ENCODE measurements around the gene ZNF418.
A peak's percentile ranks its signal among the peaks of the same experiment; 100 is the strongest.
"Not testable (repeated sequence)": the region's sequence is repeated elsewhere in the genome, so short reads cannot be mapped to it uniquely, and the experiment has no call there.

ZNF418 gene

DNA sequence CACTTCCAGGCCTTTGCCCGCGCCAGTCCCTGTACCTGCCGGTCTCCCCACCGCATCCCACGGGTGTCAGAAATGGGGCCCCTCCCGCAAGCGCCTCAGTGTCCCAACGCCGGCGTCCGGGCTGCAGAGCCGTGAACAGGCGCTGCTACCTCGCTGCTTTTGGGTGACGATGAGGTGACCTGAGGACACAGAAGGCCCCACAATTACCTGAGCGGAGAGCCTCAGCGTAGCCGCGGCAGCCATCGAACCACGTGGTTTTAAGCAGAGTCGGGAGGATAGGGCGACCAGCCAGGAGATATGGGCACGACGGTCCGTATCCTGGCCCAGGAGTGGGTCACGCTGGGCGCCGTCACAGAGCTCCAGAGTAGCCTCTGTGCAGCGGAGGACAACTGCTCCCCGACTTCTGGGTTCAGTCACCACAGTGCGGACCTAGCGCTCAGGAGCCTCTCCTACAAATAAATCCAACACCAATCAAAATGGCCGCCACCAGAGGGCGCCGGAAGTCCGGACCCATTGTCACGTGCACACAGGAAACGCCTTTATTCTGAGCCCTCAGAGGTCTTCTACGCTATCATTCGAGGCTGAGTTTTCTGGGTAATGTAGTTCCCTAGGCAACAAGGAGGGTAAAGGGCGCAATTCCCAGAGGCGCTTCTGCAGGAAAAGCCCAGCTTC is 46.5 kb downstream of the ZNF418 start, which contains the start of gene ZNF814:
Gene ZNF814 (minus strand): TSS at position 478 of the 672 bp plus-strand sequence. CDS start 235 bp downstream, at position 243.
- peak; percentile 91 for DNase-seq

DNA sequence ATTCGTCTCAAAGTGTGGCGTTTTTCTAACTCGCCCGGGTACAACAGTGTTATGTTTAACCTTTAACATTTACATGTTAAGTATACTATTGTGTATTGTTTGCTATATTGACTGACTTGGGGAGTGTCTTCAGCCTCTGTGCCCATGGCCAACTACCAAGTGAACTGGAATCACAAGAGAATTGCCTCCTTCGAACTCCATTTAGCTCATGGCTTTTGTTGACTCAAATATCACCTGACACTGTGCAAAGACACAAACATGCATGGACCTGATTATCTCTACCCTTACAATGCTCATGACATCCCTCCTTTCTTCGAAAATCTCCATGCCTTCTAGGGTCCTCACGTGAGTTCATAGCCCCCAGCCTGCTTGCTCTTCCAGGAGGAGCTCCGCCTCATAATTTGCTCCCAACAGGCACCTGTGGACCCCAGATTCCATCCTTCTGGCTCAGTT is 47.1 kb downstream of the ZNF418 start:
- DNase-seq = no peak

DNA sequence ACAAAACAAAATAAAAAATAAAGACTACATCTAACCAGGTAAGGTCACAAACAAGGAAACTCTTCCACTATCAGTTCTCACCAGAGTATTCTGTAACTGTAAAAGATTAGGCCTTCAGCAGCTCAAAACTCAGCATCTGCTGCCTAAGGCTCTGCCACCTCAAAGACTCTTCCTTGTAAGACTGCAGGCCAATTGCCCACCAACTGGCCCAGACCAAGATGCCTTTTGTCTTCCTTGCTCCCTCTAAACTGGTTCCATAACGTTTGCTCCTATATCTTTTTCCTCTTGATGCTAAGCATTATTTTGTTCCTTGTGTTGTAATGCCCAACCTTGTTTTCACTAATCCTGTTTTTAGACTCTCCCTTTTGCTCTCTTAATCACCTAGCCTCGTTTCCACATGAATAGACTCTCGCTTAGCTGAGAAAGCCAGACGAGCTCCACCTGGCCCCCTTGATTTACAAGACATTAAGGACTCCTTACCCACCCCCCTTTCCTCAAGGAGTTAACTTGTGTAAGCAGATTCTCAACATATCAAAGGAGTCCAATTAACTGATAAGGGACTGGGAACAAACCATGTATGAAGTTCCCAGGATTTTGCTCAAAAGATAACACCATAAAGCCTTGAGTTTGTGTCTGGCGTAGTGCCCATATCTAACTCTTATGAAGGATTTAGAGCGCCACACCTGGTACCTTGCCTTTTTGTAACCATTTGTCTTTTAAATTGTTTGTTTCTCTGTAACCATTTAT is 47.8 kb downstream of the ZNF418 start:
- DNase-seq = no peak

DNA sequence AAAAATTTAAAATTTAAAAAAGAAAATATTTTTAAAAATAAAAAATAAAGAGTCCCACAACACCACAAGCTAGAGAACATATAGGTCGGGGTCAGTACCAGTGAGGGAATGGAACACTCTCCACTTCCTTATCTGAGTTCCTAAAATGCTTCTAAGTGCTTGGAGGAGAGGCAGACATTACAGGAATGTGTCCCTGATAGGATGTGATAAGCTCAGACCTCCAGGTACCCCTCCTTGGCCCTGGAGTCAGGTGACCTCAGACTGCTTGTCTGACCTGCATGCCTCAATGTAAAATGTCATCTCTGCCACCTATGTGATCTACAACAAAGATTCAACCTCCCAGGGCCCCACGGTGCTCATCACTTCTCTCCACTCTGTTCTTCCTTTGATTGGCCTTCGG is 49.2 kb downstream of the ZNF418 start:
- no peak for DNase-seq

DNA sequence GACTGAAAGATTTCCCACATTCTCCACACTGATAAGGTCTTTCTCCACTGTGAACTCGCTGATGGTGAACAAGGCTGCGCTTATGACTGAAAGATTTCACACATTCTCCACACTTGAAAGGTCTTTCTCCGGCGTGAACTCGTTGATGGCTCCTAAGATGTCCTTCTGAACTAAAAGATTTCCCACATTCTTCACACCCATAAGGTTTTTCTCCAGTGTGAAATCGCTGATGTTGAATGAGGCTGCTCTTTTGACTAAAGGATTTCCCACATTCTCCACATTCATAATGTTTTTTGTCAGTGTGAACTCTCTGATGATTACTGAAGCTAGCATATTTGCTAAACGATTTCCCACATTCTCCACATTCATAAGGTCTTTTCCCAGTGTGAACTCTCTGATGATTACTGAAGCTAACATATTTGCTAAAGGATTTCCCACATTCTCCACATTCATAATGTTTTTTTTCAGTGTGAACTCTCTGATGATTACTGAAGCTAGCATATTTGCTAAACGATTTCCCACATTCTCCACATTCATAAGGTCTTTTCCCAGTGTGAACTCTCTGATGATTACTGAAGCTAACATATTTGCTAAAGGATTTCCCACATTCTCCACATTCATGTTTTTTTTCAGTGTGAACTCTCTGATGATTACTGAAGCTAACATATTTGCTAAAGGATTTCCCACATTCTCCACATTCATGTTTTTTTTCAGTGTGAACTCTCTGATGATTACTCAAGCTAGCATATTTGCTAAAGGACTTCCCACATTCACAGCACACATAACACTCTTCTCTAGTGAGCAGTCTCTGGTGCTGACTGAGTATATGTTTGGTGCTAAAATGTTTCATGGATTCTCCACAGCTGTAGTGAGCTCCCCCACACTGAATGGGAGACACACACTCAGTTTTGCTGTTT is 61.1 kb downstream of the ZNF418 start:
- not testable (repeated sequence) for DNase-seq

DNA sequence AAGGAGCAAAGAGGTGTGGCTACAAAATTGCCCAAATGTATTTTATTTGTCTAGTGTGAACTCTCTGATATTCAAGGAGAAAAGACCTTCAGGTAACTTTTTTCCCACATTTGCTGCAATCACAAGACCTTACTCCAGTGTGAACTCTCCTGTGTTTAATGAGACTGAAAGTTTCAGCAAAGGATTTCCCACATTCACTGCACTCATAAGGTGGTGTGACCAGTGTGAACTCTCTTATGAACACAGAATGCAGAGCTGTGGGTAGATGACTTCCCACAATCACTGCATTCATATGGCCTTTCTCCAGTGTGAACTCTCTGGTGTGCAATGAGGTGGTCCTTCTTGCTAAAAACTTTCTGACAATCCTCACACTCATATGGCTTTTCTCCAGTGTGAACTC is 62.8 kb downstream of the ZNF418 start:
- no peak for DNase-seq
